Coronary artery (tissue), 2 donors: ENCODE measurements around the gene MIX23.

Experiments used
- DNase-seq: peaks from one replicate; pipeline ENCODE4 v3.0.0-alpha.2; 2017; ENCODE audit warnings: low spot score
- H3K27ac ChIP-seq, 2 donors: fragments of 200-600 bp; sonication (generic); one replicate each; pipeline ENCODE4 v1.5.1; 2016 to 2019
- H3K4me3 ChIP-seq: fragments of 200-600 bp; sonication (generic); 2 replicates; pipeline ENCODE4 v1.5.1; 2016; ENCODE audit warnings: mild to moderate bottlenecking, moderate library complexity
- CTCF ChIP-seq: fragments of 200-600 bp; sonication (generic); IDR thresholded peaks from one replicate; pipeline ENCODE4 v1.5.1; 2019; ENCODE audit warnings: antibody characterized with exemption

The MIX23 gene

GRCh38 chr3:122353893-122354401 lies 29.1 kb downstream of the MIX23 start:
- no peak for TF ChIP-seq CTCF
- no peak overlapping the region for H3K4me3 ChIP-seq
- H3K27ac ChIP-seq: no peak overlapping the region
- DNase-seq: no peak

GRCh38 chr3:122353215-122353614 lies 29.8 kb downstream of the MIX23 start:
- no peak for TF ChIP-seq CTCF
- Histone ChIP-seq H3K4me3 (no peak overlapping the region), H3K27ac (no peak overlapping the region)
- DNase-seq: no peak

- TF ChIP-seq CTCF: no peak
- Histone ChIP-seq H3K27ac (no peak overlapping the region), H3K4me3 (no peak overlapping the region)
- no peak for DNase-seq
These were observed 31.4 kb downstream of the MIX23 start for GRCh38 chr3:122351612-122352011.

GRCh38 chr3:122350814-122351418 lies 32.1 kb downstream of the MIX23 start:
- DNase-seq: no peak

GRCh38 chr3:122349171-122349570 lies 33.9 kb downstream of the MIX23 start:
- DNase-seq: no peak
- Histone ChIP-seq H3K4me3 (no peak overlapping the region), H3K27ac (no peak overlapping the region)
- TF ChIP-seq CTCF: no peak

More at GRCh38 chr3:122350814-122351418, 32.1 kb downstream of the MIX23 start:
- no peak overlapping the region for H3K27ac ChIP-seq
- H3K4me3 ChIP-seq: no peak overlapping the region
- TF ChIP-seq CTCF: no peak

- TF ChIP-seq CTCF: no peak
- DNase-seq: no peak
- no peak overlapping the region for H3K27ac ChIP-seq
- H3K4me3 ChIP-seq: no peak overlapping the region
These were observed 39.4 kb downstream of the MIX23 start for GRCh38 chr3:122343654-122344053.

- Histone ChIP-seq H3K4me3 (no peak overlapping the region), H3K27ac (no peak overlapping the region)
- no peak for TF ChIP-seq CTCF
- no peak for DNase-seq
These were observed 40.2 kb downstream of the MIX23 start for GRCh38 chr3:122342803-122343202.
